HG03432 (cell line): Measurements from ENCODE around the gene RBMX.
"Not testable (repeated sequence)": the region's sequence is repeated elsewhere in the genome, so short reads cannot be mapped to it uniquely, and the experiment has no call there.

Experiments
- ATAC-seq: cut with Tn5 transposase; IDR thresholded peaks from one replicate; pipeline ENCODE4 v1.9.1; 2021; ENCODE audit warnings: mild to moderate bottlenecking, moderate library complexity; ENCODE audit not compliant: unreplicated experiment

The RBMX gene

GRCh38 chrX:136880452-136881013 is at the start of gene RBMX:
Gene RBMX (minus strand): TSS chrX:136880725. CDS start chrX:136879427, 1,298 bp downstream.
- ATAC-seq = peak; percentile 97

- ATAC-seq = not testable (repeated sequence)
These were observed 40.9 kb upstream of the RBMX start for GRCh38 chrX:136921438-136921837.

GRCh38 chrX:136920001-136920400 is 39.5 kb upstream of the RBMX start:
- ATAC-seq = no peak

GRCh38 chrX:136916827-136917226 is 36.3 kb upstream of the RBMX start:
- ATAC-seq = no peak

- ATAC-seq = not testable (repeated sequence)
These were observed 31.1 kb upstream of the RBMX start for GRCh38 chrX:136911661-136912060.

GRCh38 chrX:136911253-136911652 is 30.7 kb upstream of the RBMX start:
- no peak for ATAC-seq

GRCh38 chrX:136910565-136911035 is 30.1 kb upstream of the RBMX start:
- no peak for ATAC-seq

- peak; percentile 74 for ATAC-seq
These were observed 29.4 kb upstream of the RBMX start for GRCh38 chrX:136909706-136910564.

GRCh38 chrX:136909119-136909705 is 28.7 kb upstream of the RBMX start:
- peak; percentile 82 for ATAC-seq

- ATAC-seq = no peak
These were observed 27.1 kb upstream of the RBMX start for GRCh38 chrX:136907621-136908020.

GRCh38 chrX:136906921-136907510 is 26.5 kb upstream of the RBMX start:
- no peak for ATAC-seq

GRCh38 chrX:136904067-136904466 is 23.5 kb upstream of the RBMX start:
- ATAC-seq = not testable (repeated sequence)

GRCh38 chrX:136900071-136900470 is 19.5 kb upstream of the RBMX start:
- ATAC-seq = not testable (repeated sequence)

GRCh38 chrX:136899221-136899620 is 18.7 kb upstream of the RBMX start:
- no peak for ATAC-seq

- ATAC-seq = not testable (repeated sequence)
These were observed 18.2 kb upstream of the RBMX start for GRCh38 chrX:136898752-136899151.

GRCh38 chrX:136896121-136896914 is 15.8 kb upstream of the RBMX start:
- ATAC-seq = no peak

- ATAC-seq = no peak
These were observed 11.9 kb upstream of the RBMX start for GRCh38 chrX:136892412-136892811.

- ATAC-seq = not testable (repeated sequence)
These were observed 10.1 kb upstream of the RBMX start for GRCh38 chrX:136890596-136890995.

GRCh38 chrX:136889269-136889668 is 8.7 kb upstream of the RBMX start:
- no peak for ATAC-seq

- peak; percentile 25 for ATAC-seq
These were observed 498 bp downstream of the RBMX start for GRCh38 chrX:136880003-136880451.
